HepG2 (cell line): ENCODE data around the gene IL1RL2.

Experiments
- CTCF ChIP-seq: sonication (generic); formaldehyde crosslinking; IDR thresholded peaks from 2 replicates; pipeline ENCODE4 v1.5.0; 2020; ENCODE audit warnings: mild to moderate bottlenecking, missing genetic modification reagents, moderate library complexity
- EP300 ChIP-seq, 3 experiments: sonication (generic) in 1 of 3; formaldehyde crosslinking in 1 of 3; IDR thresholded peaks; 2 replicates each; pipeline versions ENCODE4 v1.5.1 to v1.6.1; 2011 to 2020; ENCODE audit warnings: low read depth in 2 of 3, low read length in 2 of 3, borderline replicate concordance in 1 of 3, improper control_type of control experiment in 1 of 3, mild to moderate bottlenecking in 1 of 3, missing genetic modification reagents in 1 of 3, moderate library complexity in 1 of 3
- FOSL2 ChIP-seq: sonication (generic); formaldehyde crosslinking; IDR thresholded peaks from 2 replicates; pipeline ENCODE4 v1.4.0; 2020; ENCODE audit warnings: missing genetic modification reagents
- HOMEZ ChIP-seq: IDR thresholded peaks from 2 replicates; pipeline ENCODE4 v1.6.1; 2016; ENCODE audit warnings: low read depth
- MED1 ChIP-seq: sonication (generic); formaldehyde crosslinking; IDR thresholded peaks from 2 replicates; pipeline ENCODE4 v1.4.0; 2020; ENCODE audit warnings: missing genetic modification reagents
- NR1H2 ChIP-seq: sonication (generic); formaldehyde crosslinking; IDR thresholded peaks from 2 replicates; pipeline ENCODE4 v1.8.1; 2022; ENCODE audit warnings: low read depth, missing genetic modification reagents, borderline replicate concordance
- POLR2A ChIP-seq, 2 experiments: IDR thresholded peaks; 2 replicates each; pipeline ENCODE4 v1.6.1; 2011; ENCODE audit warnings: low read depth in 2 of 2, low read length in 2 of 2, mild to moderate bottlenecking in 1 of 2, moderate library complexity in 1 of 2; ENCODE audit not compliant: insufficient read depth in 1 of 2
- TF ChIP-seq, protein P1 (sequence below): sonication (generic); formaldehyde crosslinking; IDR thresholded peaks from 2 replicates; pipeline ENCODE4 v1.4.0; 2020; ENCODE audit warnings: mild to moderate bottlenecking, missing genetic modification reagents
- TF ChIP-seq, protein P2 (sequence below): sonication (generic); formaldehyde crosslinking; IDR thresholded peaks from 2 replicates; pipeline ENCODE4 v1.5.1; 2020; ENCODE audit warnings: missing genetic modification reagents, mild to moderate bottlenecking, borderline replicate concordance

- TF ChIP-seq, protein P1, sequence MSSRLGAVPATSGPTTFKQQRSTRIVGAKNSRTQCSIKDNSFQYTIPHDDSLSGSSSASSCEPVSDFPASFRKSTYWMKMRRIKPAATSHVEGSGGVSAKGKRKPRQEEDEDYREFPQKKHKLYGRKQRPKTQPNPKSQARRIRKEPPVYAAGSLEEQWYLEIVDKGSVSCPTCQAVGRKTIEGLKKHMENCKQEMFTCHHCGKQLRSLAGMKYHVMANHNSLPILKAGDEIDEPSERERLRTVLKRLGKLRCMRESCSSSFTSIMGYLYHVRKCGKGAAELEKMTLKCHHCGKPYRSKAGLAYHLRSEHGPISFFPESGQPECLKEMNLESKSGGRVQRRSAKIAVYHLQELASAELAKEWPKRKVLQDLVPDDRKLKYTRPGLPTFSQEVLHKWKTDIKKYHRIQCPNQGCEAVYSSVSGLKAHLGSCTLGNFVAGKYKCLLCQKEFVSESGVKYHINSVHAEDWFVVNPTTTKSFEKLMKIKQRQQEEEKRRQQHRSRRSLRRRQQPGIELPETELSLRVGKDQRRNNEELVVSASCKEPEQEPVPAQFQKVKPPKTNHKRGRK (CRISPR knock-in tag) = no peak
- TF ChIP-seq FOSL2 = no peak
- TF ChIP-seq CTCF = no peak
- TF ChIP-seq, protein P2, sequence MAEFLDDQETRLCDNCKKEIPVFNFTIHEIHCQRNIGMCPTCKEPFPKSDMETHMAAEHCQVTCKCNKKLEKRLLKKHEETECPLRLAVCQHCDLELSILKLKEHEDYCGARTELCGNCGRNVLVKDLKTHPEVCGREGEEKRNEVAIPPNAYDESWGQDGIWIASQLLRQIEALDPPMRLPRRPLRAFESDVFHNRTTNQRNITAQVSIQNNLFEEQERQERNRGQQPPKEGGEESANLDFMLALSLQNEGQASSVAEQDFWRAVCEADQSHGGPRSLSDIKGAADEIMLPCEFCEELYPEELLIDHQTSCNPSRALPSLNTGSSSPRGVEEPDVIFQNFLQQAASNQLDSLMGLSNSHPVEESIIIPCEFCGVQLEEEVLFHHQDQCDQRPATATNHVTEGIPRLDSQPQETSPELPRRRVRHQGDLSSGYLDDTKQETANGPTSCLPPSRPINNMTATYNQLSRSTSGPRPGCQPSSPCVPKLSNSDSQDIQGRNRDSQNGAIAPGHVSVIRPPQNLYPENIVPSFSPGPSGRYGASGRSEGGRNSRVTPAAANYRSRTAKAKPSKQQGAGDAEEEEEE = no peak
- no peak for TF ChIP-seq EP300 (IDR thresholded peaks at IDR 0.05; ENCODE audit: low read depth in 2 of 2, low read length in 2 of 2)
- no peak for TF ChIP-seq EP300 (CRISPR knock-in tag; IDR thresholded peaks at IDR 0.05; ENCODE audit: borderline replicate concordance)
- no peak for TF ChIP-seq MED1 (CRISPR knock-in tag)
- no peak for TF ChIP-seq POLR2A (IDR thresholded peaks at IDR 0.05; ENCODE audit: insufficient read depth in 1 of 2, low read depth in 2 of 2, low read length in 2 of 2)
- no peak for TF ChIP-seq NR1H2 (CRISPR knock-in tag)
- no peak for TF ChIP-seq HOMEZ (CRISPR knock-in tag)
Measured at GRCh38 chr2:102187496-102188150, 800 bp downstream of the IL1RL2 start.
